Lower leg skin (tissue), 3 donors: ENCODE measurements around the gene CRISPLD2.

Experiments
- CTCF ChIP-seq, 3 donors: fragments of 450-650 bp; IDR thresholded peaks; one replicate each; pipeline ENCODE4 v1.5.1; 2016; ENCODE audit warnings: antibody characterized with exemption in 3 of 3, mild to moderate bottlenecking in 3 of 3, moderate library complexity in 2 of 3
- POLR2A ChIP-seq, 2 donors: fragments of 450-650 bp; IDR thresholded peaks; one replicate each; pipeline ENCODE4 v1.6.1; 2016 to 2017; ENCODE audit warnings: antibody characterized with exemption in 2 of 2, mild to moderate bottlenecking in 1 of 2, moderate library complexity in 1 of 2

- TF ChIP-seq CTCF (IDR thresholded peaks at IDR 0.05) (no peak), POLR2A (IDR thresholded peaks at IDR 0.05) (no peak)
These were observed 30.0 kb downstream of the CRISPLD2 start for GRCh38 chr16:84849751-84850150.
